ENCODE measurements around the gene TADA2A. TPM values are rescaled to one million over a fixed set of nuclear protein-coding genes. Genes with fewer than 3 reads are reported as not detected.

The TADA2A gene
- total RNA-seq, 4 donors from 2014 or later: 11.5 to 23.7 (median 17.7) TPM

- TF ChIP-seq POLR2AphosphoS5 (IDR thresholded peaks at IDR 0.05) (peak; percentile 52 to 80), CTCF (IDR thresholded peaks at IDR 0.05) (no peak), EP300 (IDR thresholded peaks at IDR 0.05) (no peak)
- H3K9me3 ChIP-seq: no peaks in the 10 kb centered on the region
- peak; percentile 92 for DNase-seq (ENCODE audit: extremely low spot score)
- no peaks in the 10 kb centered on the region for H3K36me3 ChIP-seq
- H3K27me3 ChIP-seq: no peaks in the 10 kb centered on the region
- peaks cover 32 to 53% (median 48%) of the 10 kb centered on the region in 4 donors for H3K4me1 ChIP-seq
- intact Hi-C loops (cut with DNase I): loop anchor here (5.0 kb wide), 1 partner anchor 81 kb away; the partner anchor contains the start of genes ACACA and TADA2A
- peak overlapping the region; percentile 76 to 89 (median 87) for H3K4me3 ChIP-seq
- WGBS: 6% methylated on average over 16 of the region's 25 CpGs
- H3K27ac ChIP-seq (replicated peaks in 1 of 4): peak overlapping the region; percentile 91 to 93 (median 92)
Observed at GRCh38 chr17:37488607-37489196, 82.0 kb downstream of the TADA2A start.

- WGBS: 0% methylated on average over 10 of the region's 100 CpGs
- Histone ChIP-seq H3K27ac (replicated peaks in 1 of 4) (peak within 1 kb of the TSS; percentile 91 to 94 (median 92)), H3K9me3 (no peaks in the 10 kb centered on the region), H3K4me3 (peak within 1 kb of the TSS; percentile 76 to 89 (median 87)), H3K36me3 (no peaks in the 10 kb centered on the region), H3K27me3 (no peaks in the 10 kb centered on the region), H3K4me1 (peaks cover 33 to 59% (median 53%) of the 10 kb centered on the region in 4 donors)
- DNase-seq (ENCODE audit: extremely low spot score): no peak
- intact Hi-C loops (cut with DNase I): loop anchor here (5.0 kb wide), 1 partner anchor 82 kb away; the partner anchor contains the start of genes ACACA and TADA2A
- TF ChIP-seq POLR2A (IDR thresholded peaks at IDR 0.05; ENCODE audit: low read depth) (no peak), POLR2AphosphoS5 (IDR thresholded peaks at IDR 0.05) (peak; percentile 41 to 88), EP300 (IDR thresholded peaks at IDR 0.05) (no peak), CTCF (IDR thresholded peaks at IDR 0.05) (no peak)
Observed at GRCh38 chr17:37489197-37490001, 82.7 kb downstream of the TADA2A start, which contains the start of gene DUSP14. Gene DUSP14 (plus strand): TSS chr17:37489891. CDS start chr17:37512273, 22,382 bp downstream.

GRCh38 chr17:37490022-37490587 lies 83.4 kb downstream of the TADA2A start:
- peak; percentile 92 for DNase-seq (ENCODE audit: extremely low spot score)

More at GRCh38 chr17:37490022-37490587, 83.4 kb downstream of the TADA2A start:
- peak overlapping the region; percentile 76 to 89 (median 87) for H3K4me3 ChIP-seq
- no peaks in the 10 kb centered on the region for H3K27me3 ChIP-seq
- WGBS: 0% methylated on average over 18 of the region's 56 CpGs
- H3K4me1 ChIP-seq: peaks cover 39 to 66% (median 60%) of the 10 kb centered on the region in 4 donors
- H3K27ac ChIP-seq (replicated peaks in 1 of 4): peak overlapping the region; percentile 91 to 94 (median 92)
- TF ChIP-seq CTCF (IDR thresholded peaks at IDR 0.05): peak in 1 of 3 experiments; percentile 41
- no peak for TF ChIP-seq EP300 (IDR thresholded peaks at IDR 0.05)
- no peaks in the 10 kb centered on the region for H3K36me3 ChIP-seq
- no peaks in the 10 kb centered on the region for H3K9me3 ChIP-seq
- intact Hi-C loops (cut with DNase I): no loop called here

All from esophagus muscularis mucosa (tissue), 4 donors.